Measurements from ENCODE around the gene NACC2. TPM values are rescaled to one million over a fixed set of nuclear protein-coding genes. Genes with fewer than 3 reads are reported as not detected.
A peak's percentile ranks its signal among the peaks of the same experiment; 100 is the strongest.

NACC2 gene
- total RNA-seq, 1 experiment from 2014 or later: 24.8 TPM

DNA sequence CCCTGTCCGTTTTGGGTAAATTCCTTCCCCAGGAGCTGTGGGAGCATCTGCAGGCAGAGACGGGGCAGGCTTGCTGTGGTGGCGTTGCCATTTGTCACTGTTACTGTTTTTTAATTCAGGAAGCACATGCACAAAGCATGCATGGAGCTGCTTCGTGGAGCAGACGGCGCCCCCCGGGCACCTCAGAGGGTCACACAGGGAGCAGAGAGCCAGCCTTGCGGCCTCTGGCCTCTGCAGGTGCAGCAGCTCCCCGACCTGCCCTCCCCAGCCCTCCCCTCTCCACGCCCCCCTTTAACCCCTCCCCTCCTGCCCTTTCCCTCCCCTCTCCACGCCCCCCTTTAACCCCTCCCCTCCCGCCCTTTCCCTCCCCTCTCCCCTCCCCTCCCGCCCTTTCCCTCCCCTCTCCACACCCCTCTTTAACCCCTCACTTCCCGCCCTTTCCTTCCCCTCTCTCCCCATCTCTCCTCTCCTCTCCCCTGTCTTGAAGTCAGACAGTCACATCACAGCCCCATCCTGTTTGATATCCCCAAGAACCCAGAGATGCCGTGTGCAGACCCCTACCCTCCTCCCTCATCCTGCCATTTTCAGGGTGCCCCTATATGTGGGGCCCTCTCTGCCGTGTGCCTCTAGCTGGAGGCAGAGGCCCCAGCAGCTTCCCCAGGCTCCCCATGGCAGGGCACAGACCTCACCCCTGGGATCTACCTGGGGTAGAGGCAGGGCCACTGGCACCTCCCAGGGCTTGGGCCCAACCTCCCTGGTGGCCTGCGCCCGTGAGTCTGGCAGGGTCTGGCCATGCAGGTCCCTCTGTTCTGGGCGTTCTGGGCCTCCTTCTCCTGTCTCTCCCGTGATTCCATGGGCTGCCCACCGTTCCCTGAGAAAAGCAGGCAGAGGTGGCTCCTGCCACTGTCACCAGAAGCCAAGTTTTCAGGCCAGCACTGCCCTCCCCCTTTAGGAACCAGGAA, 104.3 kb downstream of the NACC2 start:
- no peaks in the 10 kb centered on the region for H3K27me3 Mint-ChIP-seq (ENCODE audit: unreplicated experiment)
- CTCF ChIA-PET: no interaction called here
- H3K9me3 Mint-ChIP-seq (ENCODE audit: low read depth, unreplicated experiment): no peaks in the 10 kb centered on the region
- intact Hi-C loops (cut with micrococcal nuclease; ENCODE audit: unreplicated experiment): no loop called here
- peak; percentile 25 for DNase-seq
- no peaks in the 10 kb centered on the region for H3K4me1 Mint-ChIP-seq (ENCODE audit: low read depth, unreplicated experiment)
- BruUV-seq (replicated peaks): no TSS peak
- H3K36me3 Mint-ChIP-seq (ENCODE audit: insufficient read depth, unreplicated experiment): peaks cover 5% of the 10 kb centered on the region
- TF ChIP-seq, protein P1, sequence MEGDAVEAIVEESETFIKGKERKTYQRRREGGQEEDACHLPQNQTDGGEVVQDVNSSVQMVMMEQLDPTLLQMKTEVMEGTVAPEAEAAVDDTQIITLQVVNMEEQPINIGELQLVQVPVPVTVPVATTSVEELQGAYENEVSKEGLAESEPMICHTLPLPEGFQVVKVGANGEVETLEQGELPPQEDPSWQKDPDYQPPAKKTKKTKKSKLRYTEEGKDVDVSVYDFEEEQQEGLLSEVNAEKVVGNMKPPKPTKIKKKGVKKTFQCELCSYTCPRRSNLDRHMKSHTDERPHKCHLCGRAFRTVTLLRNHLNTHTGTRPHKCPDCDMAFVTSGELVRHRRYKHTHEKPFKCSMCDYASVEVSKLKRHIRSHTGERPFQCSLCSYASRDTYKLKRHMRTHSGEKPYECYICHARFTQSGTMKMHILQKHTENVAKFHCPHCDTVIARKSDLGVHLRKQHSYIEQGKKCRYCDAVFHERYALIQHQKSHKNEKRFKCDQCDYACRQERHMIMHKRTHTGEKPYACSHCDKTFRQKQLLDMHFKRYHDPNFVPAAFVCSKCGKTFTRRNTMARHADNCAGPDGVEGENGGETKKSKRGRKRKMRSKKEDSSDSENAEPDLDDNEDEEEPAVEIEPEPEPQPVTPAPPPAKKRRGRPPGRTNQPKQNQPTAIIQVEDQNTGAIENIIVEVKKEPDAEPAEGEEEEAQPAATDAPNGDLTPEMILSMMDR (IDR thresholded peaks at IDR 0.05; ENCODE audit: unreplicated experiment): no peak
- no peak overlapping the region for H3K4me3 Mint-ChIP-seq (ENCODE audit: low read depth, unreplicated experiment)
- no peak overlapping the region for H3K27ac Mint-ChIP-seq (ENCODE audit: unreplicated experiment)

DNA sequence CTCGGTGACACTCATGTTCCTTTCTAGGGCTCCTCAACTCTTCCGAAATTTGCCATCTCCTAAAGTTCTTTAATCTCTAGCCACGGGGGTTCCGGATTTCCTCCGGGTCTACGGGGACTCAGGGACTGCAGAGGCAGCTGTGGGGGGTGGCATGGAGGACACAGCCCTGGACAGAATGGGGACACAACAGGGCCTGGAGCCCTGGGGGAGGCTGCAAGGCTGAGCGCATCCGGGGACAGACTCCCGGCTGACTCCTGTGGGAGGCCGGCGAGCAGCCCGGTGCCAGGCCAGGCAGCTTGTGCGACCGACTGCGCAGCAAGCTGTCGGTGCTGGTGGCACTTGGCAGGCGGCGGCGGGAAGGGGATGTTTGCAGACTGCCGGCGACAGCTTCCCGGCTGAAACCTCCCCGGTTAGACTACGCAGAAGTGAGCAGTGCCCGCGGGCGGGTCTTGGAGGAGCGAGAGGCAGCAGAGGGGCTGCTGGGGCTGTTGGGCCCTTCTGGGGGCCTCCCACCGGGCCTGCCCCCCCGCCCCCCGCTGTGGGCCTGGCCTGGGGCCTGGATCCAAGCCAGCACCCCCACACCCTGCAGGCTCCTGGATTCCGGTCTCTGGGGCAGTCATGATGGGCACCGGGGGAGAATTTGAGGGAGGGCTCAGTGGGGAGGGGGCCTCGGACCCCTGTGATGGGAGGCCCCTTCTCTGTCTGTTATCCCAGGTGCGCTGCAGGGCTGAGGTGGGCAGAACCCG, 105.2 kb downstream of the NACC2 start:
- BruUV-seq (replicated peaks): no TSS peak
- no peaks in the 10 kb centered on the region for H3K4me1 Mint-ChIP-seq (ENCODE audit: low read depth, unreplicated experiment)
- intact Hi-C loops (cut with micrococcal nuclease; ENCODE audit: unreplicated experiment): no loop called here
- no peak for DNase-seq
- no peaks in the 10 kb centered on the region for H3K9me3 Mint-ChIP-seq (ENCODE audit: low read depth, unreplicated experiment)
- CTCF ChIA-PET: no interaction called here
- no peaks in the 10 kb centered on the region for H3K27me3 Mint-ChIP-seq (ENCODE audit: unreplicated experiment)
- peak overlapping the region; percentile 14 for H3K4me3 Mint-ChIP-seq (ENCODE audit: low read depth, unreplicated experiment)
- H3K27ac Mint-ChIP-seq (ENCODE audit: unreplicated experiment): no peak overlapping the region
- peaks cover 5% of the 10 kb centered on the region for H3K36me3 Mint-ChIP-seq (ENCODE audit: insufficient read depth, unreplicated experiment)
- TF ChIP-seq, protein P1 (IDR thresholded peaks at IDR 0.05; ENCODE audit: unreplicated experiment): no peak

DNA sequence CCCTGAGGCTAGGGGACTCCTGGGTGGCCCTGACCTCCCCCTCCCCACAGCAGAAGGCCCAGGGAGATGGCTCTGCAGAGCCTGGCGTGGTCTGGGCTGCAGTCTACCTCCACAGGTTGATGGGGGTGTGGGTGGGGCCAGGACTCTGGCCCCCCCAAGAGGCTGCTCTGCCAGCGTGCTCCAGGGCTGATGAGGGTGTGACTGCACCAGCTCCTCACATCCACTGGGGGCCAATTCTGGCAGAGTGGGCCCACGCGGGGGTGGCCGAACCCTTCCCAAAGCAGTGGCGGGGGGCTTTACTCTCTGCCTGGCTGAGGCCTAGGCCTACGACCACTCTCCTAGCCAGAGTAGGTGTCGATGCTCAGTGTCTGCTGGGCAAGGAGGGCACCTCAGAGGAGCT, 105.9 kb downstream of the NACC2 start:
- no peak overlapping the region for H3K27ac Mint-ChIP-seq (ENCODE audit: unreplicated experiment)
- peaks cover 7% of the 10 kb centered on the region for H3K27me3 Mint-ChIP-seq (ENCODE audit: unreplicated experiment)
- intact Hi-C loops (cut with micrococcal nuclease; ENCODE audit: unreplicated experiment): no loop called here
- peaks cover 5% of the 10 kb centered on the region for H3K36me3 Mint-ChIP-seq (ENCODE audit: insufficient read depth, unreplicated experiment)
- H3K4me3 Mint-ChIP-seq (ENCODE audit: low read depth, unreplicated experiment): no peak overlapping the region
- TF ChIP-seq, protein P1 (IDR thresholded peaks at IDR 0.05; ENCODE audit: unreplicated experiment): no peak
- no peaks in the 10 kb centered on the region for H3K4me1 Mint-ChIP-seq (ENCODE audit: low read depth, unreplicated experiment)
- no peak for DNase-seq
- CTCF ChIA-PET: no interaction called here
- H3K9me3 Mint-ChIP-seq (ENCODE audit: low read depth, unreplicated experiment): no peaks in the 10 kb centered on the region
- BruUV-seq (replicated peaks): no TSS peak

DNA sequence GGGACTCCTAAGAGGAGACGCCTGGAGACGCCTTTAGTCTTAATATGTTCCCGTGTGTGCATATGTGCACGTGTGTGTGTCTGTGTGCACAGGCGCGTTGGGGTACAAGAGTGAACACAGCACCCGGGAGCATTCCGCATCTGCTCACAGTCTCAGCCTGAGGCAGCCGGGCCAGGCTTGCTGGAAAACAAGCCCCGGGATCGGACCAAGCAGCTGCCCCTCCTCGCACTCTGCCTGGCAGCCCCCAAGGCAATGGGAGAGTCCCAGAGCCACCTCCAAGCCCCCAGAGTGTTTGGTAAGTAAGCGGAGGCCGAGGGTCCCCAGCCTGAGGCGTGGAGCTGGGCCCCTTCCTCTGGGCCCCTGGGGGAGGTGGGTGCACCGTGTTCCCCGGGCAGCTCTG, 106.6 kb downstream of the NACC2 start:
- CTCF ChIA-PET: no interaction called here

More for the DNA sequence above, 106.6 kb downstream of the NACC2 start:
- BruUV-seq (replicated peaks): no TSS peak
- intact Hi-C loops (cut with micrococcal nuclease; ENCODE audit: unreplicated experiment): no loop called here
- Mint-ChIP-seq H3K9me3 (ENCODE audit: low read depth, unreplicated experiment) (no peaks in the 10 kb centered on the region), H3K27ac (ENCODE audit: unreplicated experiment) (no peak overlapping the region), H3K27me3 (ENCODE audit: unreplicated experiment) (peaks cover 13% of the 10 kb centered on the region), H3K4me1 (ENCODE audit: low read depth, unreplicated experiment) (no peaks in the 10 kb centered on the region), H3K4me3 (ENCODE audit: low read depth, unreplicated experiment) (no peak overlapping the region), H3K36me3 (ENCODE audit: insufficient read depth, unreplicated experiment) (peaks cover 5% of the 10 kb centered on the region)
- TF ChIP-seq, protein P1 (IDR thresholded peaks at IDR 0.05; ENCODE audit: unreplicated experiment): no peak
- DNase-seq: no peak

Measured in Calu3 (cell line).